Peyer's patch (tissue), 4 donors: ENCODE measurements around the gene ARID1B.

ENCODE experiments used
- CTCF ChIP-seq, 6 experiments: fragments of 450-650 bp in 4 of 6; fragments of 200-600 bp in 2 of 6; sonication (generic) in 1 of 6; IDR thresholded peaks; one replicate each; pipeline ENCODE4 v1.5.1; 2017 to 2019; ENCODE audit warnings: antibody characterized with exemption in 6 of 6, mild to moderate bottlenecking in 3 of 6, moderate library complexity in 1 of 6
- POLR2A ChIP-seq, 2 donors: fragments of 450-650 bp; IDR thresholded peaks; one replicate each; pipeline ENCODE4 v1.5.1; 2017; ENCODE audit warnings: antibody characterized with exemption in 2 of 2, mild to moderate bottlenecking in 2 of 2, moderate library complexity in 2 of 2

GRCh38 chr6:156972145-156972544, 195.0 kb downstream of the ARID1B start:
- TF ChIP-seq POLR2A (IDR thresholded peaks at IDR 0.05) (no peak), CTCF (IDR thresholded peaks at IDR 0.05) (no peak)
